T-helper 1 cell treated with Interleukin-12 subunit alpha and Interleukin-12 subunit beta and Interleukin-4 antibody, amounts not matched to agents 30 μg/mL and 1 μg/mL, for 36 hours (primary cell): ENCODE measurements around the gene RAB11FIP5.

Experiments used
- H3K27ac Mint-ChIP-seq: one replicate; pipeline ENCODE4 v1.8.0; 2021; ENCODE audit warnings: mild to moderate bottlenecking, mixed read lengths
- H3K27me3 Mint-ChIP-seq: one replicate; pipeline ENCODE4 v1.8.0; 2021; ENCODE audit warnings: low read depth, mixed read lengths
- H3K36me3 Mint-ChIP-seq: one replicate; pipeline ENCODE4 v1.8.0; 2021; ENCODE audit warnings: low read depth, mixed read lengths
- H3K4me1 Mint-ChIP-seq: one replicate; pipeline ENCODE4 v1.8.0; 2021; ENCODE audit warnings: low read depth, mixed read lengths
- H3K4me3 Mint-ChIP-seq: one replicate; pipeline ENCODE4 v1.8.0; 2021; ENCODE audit warnings: mild to moderate bottlenecking, moderate library complexity, mixed read lengths
- H3K9me3 Mint-ChIP-seq: one replicate; pipeline ENCODE4 v1.8.0; 2021; ENCODE audit warnings: mixed read lengths

RAB11FIP5 gene

DNA sequence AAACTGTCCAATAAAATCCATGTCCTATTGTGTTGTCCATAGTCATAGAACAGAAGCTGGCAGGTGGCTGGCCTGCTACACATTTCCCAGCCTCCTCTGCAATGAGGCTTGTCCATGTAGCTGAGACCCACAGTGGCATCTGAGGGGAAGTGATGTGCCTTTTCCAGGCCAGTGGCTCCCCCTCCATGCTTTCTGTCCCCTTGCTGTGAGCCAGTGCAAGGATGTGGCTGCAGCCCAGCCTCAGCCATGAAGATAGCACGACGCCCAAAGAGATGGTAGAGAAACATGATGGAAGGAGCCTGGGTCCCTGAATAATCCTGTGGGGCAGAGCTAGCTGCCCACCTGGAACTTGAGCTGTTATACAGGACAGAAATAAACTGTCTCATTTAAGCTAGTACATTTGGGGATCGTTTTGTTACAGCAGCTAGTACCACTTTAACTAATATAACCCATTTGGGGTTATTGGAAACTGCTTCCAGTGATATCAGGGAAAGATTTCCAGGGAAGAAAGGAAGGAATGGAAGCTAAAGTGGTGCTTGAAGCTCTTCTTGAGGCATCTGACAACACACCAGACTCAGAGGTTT, 81.6 kb downstream of the RAB11FIP5 start:
- no peak overlapping the region for H3K27ac Mint-ChIP-seq
- H3K9me3 Mint-ChIP-seq = no peaks in the 10 kb centered on the region
- H3K36me3 Mint-ChIP-seq = no peaks in the 10 kb centered on the region
- H3K4me3 Mint-ChIP-seq = no peak overlapping the region
- H3K4me1 Mint-ChIP-seq = no peaks in the 10 kb centered on the region
- H3K27me3 Mint-ChIP-seq = no peaks in the 10 kb centered on the region

DNA sequence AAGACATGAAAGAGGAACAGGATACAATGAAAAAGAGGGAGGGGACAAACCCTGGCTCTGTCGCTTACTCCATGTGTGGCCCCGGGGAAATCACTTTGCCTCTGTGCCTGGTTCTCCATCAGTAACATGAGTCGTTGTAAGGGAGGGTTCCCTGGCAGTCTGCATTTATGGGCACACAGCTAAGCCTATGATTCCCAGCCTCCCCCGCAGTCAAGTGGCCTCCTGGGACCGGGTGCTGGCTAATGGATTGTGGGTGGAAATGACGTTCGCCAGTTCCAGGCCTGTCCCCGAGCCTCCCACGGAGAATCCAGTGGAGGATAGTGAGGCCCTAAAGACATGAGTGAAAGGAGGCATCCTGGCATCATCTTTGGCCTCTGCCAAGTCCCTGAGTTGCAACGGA, 83.9 kb downstream of the RAB11FIP5 start:
- Mint-ChIP-seq H3K9me3 (no peaks in the 10 kb centered on the region), H3K27me3 (no peaks in the 10 kb centered on the region), H3K4me3 (no peak overlapping the region), H3K27ac (no peak overlapping the region), H3K36me3 (no peaks in the 10 kb centered on the region), H3K4me1 (no peaks in the 10 kb centered on the region)

- no peaks in the 10 kb centered on the region for H3K36me3 Mint-ChIP-seq
- H3K27ac Mint-ChIP-seq = no peak overlapping the region
- no peaks in the 10 kb centered on the region for H3K27me3 Mint-ChIP-seq
- H3K9me3 Mint-ChIP-seq = no peaks in the 10 kb centered on the region
- no peak overlapping the region for H3K4me3 Mint-ChIP-seq
- no peaks in the 10 kb centered on the region for H3K4me1 Mint-ChIP-seq
Observed at GRCh38 chr2:73027340-73027739, 85.4 kb downstream of the RAB11FIP5 start.

GRCh38 chr2:73023497-73023896, 89.3 kb downstream of the RAB11FIP5 start:
- Mint-ChIP-seq H3K9me3 (no peaks in the 10 kb centered on the region), H3K27ac (no peak overlapping the region), H3K4me1 (no peaks in the 10 kb centered on the region), H3K36me3 (no peaks in the 10 kb centered on the region), H3K4me3 (no peak overlapping the region), H3K27me3 (no peaks in the 10 kb centered on the region)
